H1 (cell line): ENCODE data around the gene TMEM63C. TPM values are rescaled to one million over a fixed set of nuclear protein-coding genes. Genes with fewer than 3 reads are reported as not detected.

Source experiments
- CTCF ChIA-PET: fragments of 300-600 bp; sonication (Branson Sonifier 250); formaldehyde crosslinking; loops from one replicate; lab custom pipeline; 2021; ENCODE audit not compliant: partially characterized antibody; lab: Charles Lee
- POLR2A ChIA-PET: fragments of 300-600 bp; sonication (Branson Sonifier 250); formaldehyde crosslinking; loops from one replicate; lab custom pipeline; 2021; ENCODE audit warnings: inconsistent platforms; ENCODE audit not compliant: partially characterized antibody; lab: Charles Lee
- DNase-seq, 2 experiments: peaks; one replicate each; pipeline versions ENCODE4 v3.0.0 to v3.0.0-alpha.2; 2010 to 2022; ENCODE audit warnings: low spot score in 2 of 2, low read depth in 1 of 2, mixed read lengths in 1 of 2
- FAIRE-seq: peaks from 2 replicates; lab custom pipeline; 2011; peaks lifted over from hg19 to GRCh38; lab: Jason Lieb, UNC
- H2AFZ ChIP-seq: 2 replicates; pipeline ENCODE4 v1.8.1; 2012; ENCODE audit warnings: low read length, inconsistent platforms
- H2AK5ac ChIP-seq: 2 replicates; pipeline ENCODE4 v1.6.1; 2013; ENCODE audit warnings: low read depth, low read length
- H2BK120ac ChIP-seq: replicated peaks from 2 replicates; pipeline ENCODE3; 2013; ENCODE audit warnings: low read depth, low read length, inconsistent platforms
- H2BK12ac ChIP-seq: 2 replicates; pipeline ENCODE4 v1.6.1; 2013; ENCODE audit warnings: low read depth, low read length
- H2BK15ac ChIP-seq: 2 replicates; pipeline ENCODE4 v1.6.1; 2013; ENCODE audit warnings: low read length
- H2BK20ac ChIP-seq: 2 replicates; pipeline ENCODE4 v1.6.1; 2013; ENCODE audit warnings: low read length
- H2BK5ac ChIP-seq: 2 replicates; pipeline ENCODE4 v1.6.1; 2013; ENCODE audit warnings: low read depth, low read length
- H3K14ac ChIP-seq: 2 replicates; pipeline ENCODE4 v1.6.1; 2013; ENCODE audit warnings: inconsistent platforms; ENCODE audit not compliant: insufficient read length
- H3K18ac ChIP-seq: 2 replicates; pipeline ENCODE4 v1.6.1; 2013; ENCODE audit warnings: low read length; ENCODE audit errors: extremely low read depth
- H3K23ac ChIP-seq: 2 replicates; pipeline ENCODE4 v1.6.1; 2013; ENCODE audit warnings: inconsistent platforms; ENCODE audit not compliant: insufficient read length
- H3K23me2 ChIP-seq: 2 replicates; pipeline ENCODE4 v1.6.1; 2013; ENCODE audit warnings: low read depth, low read length
- H3K27ac ChIP-seq: 2 replicates; pipeline ENCODE4 v1.6.1; 2011; ENCODE audit warnings: low read depth, low read length, inconsistent platforms
- H3K27me3 ChIP-seq, 4 experiments: replicated peaks in 1 of 4; 1 replicate in 1 of 4; 2 replicates in 3 of 4; pipeline versions ENCODE4 v1.6.1 to v1.8.1; 2011 to 2013; ENCODE audit warnings: low read length in 3 of 4, mild to moderate bottlenecking in 3 of 4, inconsistent platforms in 2 of 4, mixed read lengths in 2 of 4, moderate library complexity in 1 of 4; ENCODE audit not compliant: control insufficient read depth in 3 of 4, insufficient read depth in 3 of 4; ENCODE audit errors: extremely low read depth in 1 of 4
- H3K36me3 ChIP-seq, 4 experiments: 2 replicates each; pipeline versions ENCODE4 v1.6.1 to v1.8.1; 2011 to 2013; ENCODE audit warnings: mild to moderate bottlenecking in 4 of 4, low read length in 3 of 4, moderate library complexity in 2 of 4, control low read depth in 1 of 4, inconsistent platforms in 1 of 4; ENCODE audit not compliant: insufficient read depth in 4 of 4, control insufficient read depth in 2 of 4
- H3K4ac ChIP-seq: replicated peaks from 2 replicates; pipeline ENCODE3; 2013; ENCODE audit warnings: low read length, low read depth, mixed read lengths, inconsistent platforms; ENCODE audit not compliant: insufficient read length
- H3K4me1 ChIP-seq, 4 experiments: replicated peaks in 1 of 4; 1 replicate in 1 of 4; 2 replicates in 3 of 4; pipeline versions ENCODE4 v1.6.1 to v1.8.1; 2011 to 2013; ENCODE audit warnings: low read length in 3 of 4, inconsistent platforms in 2 of 4, mixed read lengths in 1 of 4; ENCODE audit not compliant: insufficient read depth in 4 of 4, control insufficient read depth in 3 of 4
- H3K4me2 ChIP-seq, 2 experiments: 2 replicates each; pipeline versions ENCODE4 v1.6.1 to v1.8.1; 2011 to 2013; ENCODE audit warnings: low read depth in 2 of 2, low read length in 2 of 2, control low read depth in 1 of 2, inconsistent platforms in 1 of 2, mild to moderate bottlenecking in 1 of 2; ENCODE audit not compliant: insufficient read depth in 1 of 2
- H3K4me3 ChIP-seq, 4 experiments: fragments of 200-600, 300-600 bp in 1 of 4; sonication (generic), shearing (Covaris generic), sonication (Bioruptor Twin) in 1 of 4; 2 replicates each; pipeline versions ENCODE4 v1.5.1 to v1.8.1; 2011 to 2016; ENCODE audit warnings: low read length in 4 of 4, low read depth in 3 of 4, control low read depth in 2 of 4, inconsistent platforms in 2 of 4, mild to moderate bottlenecking in 2 of 4, mixed read lengths in 1 of 4, moderate library complexity in 1 of 4; ENCODE audit not compliant: insufficient read depth in 2 of 4; ENCODE audit errors: extremely low read depth in 1 of 4
- H3K56ac ChIP-seq: replicated peaks from 2 replicates; pipeline ENCODE3; 2013; ENCODE audit warnings: low read depth, mild to moderate bottlenecking, mixed read lengths, low read length, inconsistent platforms; ENCODE audit not compliant: insufficient read length
- H3K79me1 ChIP-seq: 2 replicates; pipeline ENCODE4 v1.6.1; 2013; ENCODE audit warnings: low read depth, low read length, control low read depth
- H3K79me2 ChIP-seq, 2 experiments: 2 replicates each; pipeline versions ENCODE4 v1.6.1 to v1.8.1; 2012 to 2013; ENCODE audit warnings: low read length in 2 of 2, mild to moderate bottlenecking in 2 of 2, inconsistent platforms in 1 of 2; ENCODE audit not compliant: insufficient read depth in 2 of 2, control insufficient read depth in 1 of 2
- H3K9ac ChIP-seq, 4 experiments: replicated peaks in 1 of 4; 1 replicate in 1 of 4; 2 replicates in 3 of 4; pipeline versions ENCODE4 v1.6.1 to v1.8.1; 2011 to 2013; ENCODE audit warnings: low read depth in 3 of 4, low read length in 3 of 4, control low read depth in 2 of 4, mild to moderate bottlenecking in 2 of 4, moderate library complexity in 2 of 4, inconsistent platforms in 1 of 4; ENCODE audit errors: extremely low read depth in 1 of 4
- H3K9me3 ChIP-seq, 2 experiments: 2 replicates each; pipeline versions ENCODE4 v1.6.1 to v1.8.1; 2012 to 2013; ENCODE audit warnings: mild to moderate bottlenecking in 2 of 2, moderate library complexity in 2 of 2, control low read depth in 1 of 2, inconsistent platforms in 1 of 2, low read depth in 1 of 2, low read length in 1 of 2, mixed read lengths in 1 of 2; ENCODE audit not compliant: insufficient read depth in 2 of 2
- H4K20me1 ChIP-seq, 2 experiments: replicated peaks in 1 of 2; 2 replicates each; pipeline versions ENCODE3 to v1.8.1; 2011 to 2013; ENCODE audit warnings: inconsistent platforms in 2 of 2, low read length in 2 of 2, mild to moderate bottlenecking in 1 of 2; ENCODE audit not compliant: insufficient read depth in 2 of 2, control insufficient read depth in 1 of 2
- H4K5ac ChIP-seq: 2 replicates; pipeline ENCODE4 v1.6.1; 2013; ENCODE audit warnings: low read length, low read depth, mixed read lengths, inconsistent platforms; ENCODE audit not compliant: insufficient read length
- H4K8ac ChIP-seq: 2 replicates; pipeline ENCODE4 v1.8.0; 2013; ENCODE audit warnings: mild to moderate bottlenecking, moderate library complexity, low read length, inconsistent platforms; ENCODE audit not compliant: insufficient read depth; ENCODE audit errors: extremely low read depth
- H4K91ac ChIP-seq: replicated peaks from 2 replicates; pipeline ENCODE3; 2013; ENCODE audit warnings: low read length, mixed read lengths, inconsistent platforms; ENCODE audit not compliant: insufficient read length
- CBX5 ChIP-seq: fragments of 300-800, 300-1000 bp; sonication (generic); IDR thresholded peaks from 2 replicates; pipeline ENCODE4 v1.7.1; 2016; ENCODE audit warnings: antibody characterized with exemption, low read length, low read depth
- RNF2 ChIP-seq: fragments of 200-900, 300-1000 bp; sonication (generic); IDR thresholded peaks from 2 replicates; pipeline ENCODE4 v1.7.1; 2016; ENCODE audit warnings: borderline replicate concordance, low read depth, mild to moderate bottlenecking, antibody characterized with exemption, low read length; ENCODE audit not compliant: poor library complexity, severe bottlenecking; ENCODE audit errors: missing control alignments
- WGBS, 2 experiments: shearing (Covaris generic) in 1 of 2; methylation state at CpG; one replicate each; pipeline versions ENCODE4 v1.1.6 to v1.1.7; 2013 to 2015; ENCODE audit warnings: low lambda C conversion rate in 2 of 2, mixed read lengths in 2 of 2, inconsistent platforms in 1 of 2, low coverage in 1 of 2, missing lambda C conversion rate in 1 of 2; ENCODE audit not compliant: insufficient replicate concordance in 2 of 2, insufficient coverage in 1 of 2, insufficient read length in 1 of 2; ENCODE audit errors: extremely low coverage in 1 of 2, missing lambda C conversion rate in 1 of 2; 5-methylcytosine and 5-hydroxymethylcytosine counted together
- polyA plus RNA-seq, 7 experiments: library from polyadenylated mRNA; depleted of rRNA in 3 of 7; stranded (reverse) in 5 of 7; unstranded in 2 of 7; fragments of >200 nt in 5 of 7; fragments of 200-250 nt in 2 of 7; gene quantifications; 1 replicate in 5 of 7; 2 replicates in 1 of 7; 4 replicates in 1 of 7; pipeline versions ENCODE4 v1.2.1 to v1.2.3, GENCODE V29; 2011 to 2013; ENCODE audit warnings: missing spikeins in 2 of 7, mixed read lengths in 2 of 7
- total RNA-seq: library from RNA; stranded (reverse); fragmentation: NEBNext Ultra II Directional; extraction: Animal tissue kit (Norgen Biotek cat#: 25700); gene quantifications from 2 replicates; pipeline ENCODE4 v1.2.1, GENCODE V29; 2021

Gene TMEM63C
- total and polyA plus RNA-seq, 2 of the 8 experiments (the other 6 are each of a cell fraction or from before 2014, with no cell fraction given): 3.0 to 7.6 TPM

DNA sequence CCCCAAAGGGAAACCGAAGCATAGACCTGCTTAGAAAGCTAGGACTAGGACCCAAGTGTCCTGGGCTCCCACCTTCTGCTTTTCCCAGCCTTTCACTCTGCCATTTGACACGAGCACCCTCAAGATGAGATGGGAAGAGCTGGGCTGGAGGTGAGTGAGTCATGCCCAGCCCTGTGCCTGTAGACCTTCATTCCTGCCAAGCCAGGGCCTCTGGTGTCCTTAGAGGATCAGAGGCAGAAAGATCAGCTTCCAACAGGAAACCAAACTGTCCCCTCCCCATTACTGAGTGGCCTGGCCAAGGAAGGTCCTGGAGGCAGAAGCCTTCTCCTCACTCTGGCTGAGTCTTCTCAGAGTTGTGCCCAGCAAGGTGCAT is 3.5 kb downstream of the TMEM63C start:
- POLR2A ChIA-PET: interaction anchor here (1.2 to 1.6 kb wide), 2 partner anchors 16 to 20 kb away, joined by 3 to 5 read pairs; no protein-coding TSS in a partner anchor
- no peak overlapping the region for H2BK20ac ChIP-seq
- H2BK12ac ChIP-seq: no peak overlapping the region
- H3K14ac ChIP-seq: no peak overlapping the region
- no peak overlapping the region for H2AFZ ChIP-seq
- DNase-seq (no peak), FAIRE-seq (no peak)
- 0 out of 2 replicates have a peak overlapping the region, but pooled peaks have one; percentile 31 for H2BK15ac ChIP-seq
- TF ChIP-seq CBX5 (no peak), RNF2 (no peak)
- TF ChIP-seq, all 59 proteins: peak for 0
- H3K4me2 ChIP-seq: no peak overlapping the region
- no peak overlapping the region for H4K5ac ChIP-seq
- H2BK5ac ChIP-seq: no peak overlapping the region
- H2AK5ac ChIP-seq: no peak overlapping the region
- peaks cover 3 to 14% (median 10%) of the 10 kb centered on the region in 4 experiments for H3K4me1 ChIP-seq
- no peak overlapping the region for H4K8ac ChIP-seq
- no peaks in the 10 kb centered on the region for H4K20me1 ChIP-seq
- H3K56ac ChIP-seq: no peak overlapping the region
- H3K18ac ChIP-seq: no peak overlapping the region
- H3K27me3 ChIP-seq: peaks cover 0 to 3% (median 1%) of the 10 kb centered on the region in 4 experiments; a peak in 3 of 7 replicates
- peaks cover 6% of the 10 kb centered on the region; the same call in 1 of the 2 replicates for H3K23me2 ChIP-seq
- CTCF ChIA-PET: interaction anchor here (1.3 to 13.7 kb wide), 7 partner anchors 10 to 61 kb away, joined by 5 to 178 read pairs (median 8); partner anchors contain the start of gene ZDHHC22
- no peak overlapping the region for H2BK120ac ChIP-seq
- no peak overlapping the region for H4K91ac ChIP-seq
- H3K79me1 ChIP-seq: no peaks in the 10 kb centered on the region; the same call in 1 of the 2 replicates
- no peak overlapping the region for H3K9ac ChIP-seq
- H3K36me3 ChIP-seq: no peaks in the 10 kb centered on the region
- H3K79me2 ChIP-seq: no peaks in the 10 kb centered on the region
- H3K9me3 ChIP-seq: no peaks in the 10 kb centered on the region
- H3K27ac ChIP-seq: no peak overlapping the region
- no peak overlapping the region for H3K23ac ChIP-seq
- no peak overlapping the region for H3K4me3 ChIP-seq
- no peak overlapping the region for H3K4ac ChIP-seq
- 84% methylated on average over 2 of the region's 2 CpGs; no CpG with 5 or more reads in 1 of the 2 experiments for WGBS, 2 experiments
